ENCODE results near the gene HOXA10.

HOXA10 gene

GRCh38 chr7:27154901-27155815, 19.0 kb downstream of the HOXA10 start:
- DNase-seq, result no peak

GRCh38 chr7:27154369-27154768, 19.8 kb downstream of the HOXA10 start:
- no peak for DNase-seq

- no peak for DNase-seq
These were observed 20.6 kb downstream of the HOXA10 start for GRCh38 chr7:27153526-27153925.

- DNase-seq, result no peak
These were observed 21.2 kb downstream of the HOXA10 start for GRCh38 chr7:27152816-27153442.

GRCh38 chr7:27151931-27152815, 21.9 kb downstream of the HOXA10 start, which contains the start of gene HOXA3:
Gene HOXA3 (minus strand): TSS chr7:27152583. CDS start chr7:27110640, 41,943 bp downstream.
- DNase-seq, result no peak

- DNase-seq, result no peak
These were observed 22.7 kb downstream of the HOXA10 start for GRCh38 chr7:27151341-27151930.

GRCh38 chr7:27150568-27151340, 23.4 kb downstream of the HOXA10 start:
- DNase-seq, result peak; percentile 65

GRCh38 chr7:27149842-27150567, 24.1 kb downstream of the HOXA10 start:
- no peak for DNase-seq

GRCh38 chr7:27148756-27149641, 25.1 kb downstream of the HOXA10 start:
- DNase-seq, result no peak

- no peak for DNase-seq
These were observed 25.9 kb downstream of the HOXA10 start for GRCh38 chr7:27148031-27148755.

GRCh38 chr7:27147199-27148030, 26.7 kb downstream of the HOXA10 start, which contains the start of gene HOXA6:
Gene HOXA6 (minus strand): TSS chr7:27147774. CDS start chr7:27147749, 25 bp downstream.
- no peak for DNase-seq

GRCh38 chr7:27146491-27147198, 27.5 kb downstream of the HOXA10 start:
- DNase-seq, result no peak

GRCh38 chr7:27145914-27146412, 28.2 kb downstream of the HOXA10 start:
- no peak for DNase-seq

GRCh38 chr7:27145165-27145913, 28.8 kb downstream of the HOXA10 start:
- no peak for DNase-seq

- DNase-seq, result no peak
These were observed 29.3 kb downstream of the HOXA10 start for GRCh38 chr7:27144781-27145164.

- no peak for DNase-seq
These were observed 30.0 kb downstream of the HOXA10 start for GRCh38 chr7:27143950-27144780.
